Kidney (tissue), 14 donors: ENCODE results near the gene TMEM238L. TPM values are rescaled to one million over a fixed set of nuclear protein-coding genes. Genes with fewer than 3 reads are reported as not detected.

Source experiments
- DNase-seq, 5 donors: peaks; one replicate each; pipeline ENCODE4 v3.0.0-alpha.2; 2013 to 2020
- FAIRE-seq: peaks from 2 replicates; lab custom pipeline; 2012; peaks lifted over from hg19 to GRCh38; lab: Jason Lieb, UNC
- H3K27ac ChIP-seq, 2 donors: one replicate each; pipeline ENCODE4 v1.7.0; 2013; ENCODE audit warnings: low read depth in 2 of 2, low read length in 2 of 2, inconsistent platforms in 1 of 2
- H3K27me3 ChIP-seq: one replicate; pipeline ENCODE4 v1.7.1; 2013; ENCODE audit warnings: low read length, inconsistent platforms; ENCODE audit not compliant: control insufficient read depth, insufficient read depth
- H3K36me3 ChIP-seq, 3 donors: one replicate each; pipeline versions ENCODE4 v1.7.0 to v1.7.1; 2013; ENCODE audit warnings: low read length in 3 of 3, control low read depth in 1 of 3, inconsistent platforms in 1 of 3; ENCODE audit not compliant: insufficient read depth in 3 of 3, control insufficient read depth in 2 of 3
- H3K4me1 ChIP-seq, 3 donors: one replicate each; pipeline versions ENCODE4 v1.7.0 to v1.7.1; 2013; ENCODE audit warnings: low read length in 3 of 3, inconsistent platforms in 1 of 3, low read depth in 1 of 3; ENCODE audit not compliant: control insufficient read depth in 2 of 3, insufficient read depth in 2 of 3
- H3K4me3 ChIP-seq, 3 donors: one replicate each; pipeline versions ENCODE4 v1.7.0 to v1.8.1; 2013; ENCODE audit warnings: low read length in 3 of 3, control low read depth in 1 of 3, inconsistent platforms in 1 of 3
- H3K9ac ChIP-seq, 3 donors: one replicate each; pipeline versions ENCODE4 v1.7.0 to v1.7.1; 2013; ENCODE audit warnings: low read length in 3 of 3, control low read depth in 1 of 3, inconsistent platforms in 1 of 3
- H3K9me3 ChIP-seq, 3 donors: one replicate each; pipeline versions ENCODE4 v1.7.0 to v1.7.1; 2013; ENCODE audit warnings: low read length in 3 of 3, control low read depth in 1 of 3, inconsistent platforms in 1 of 3; ENCODE audit not compliant: control insufficient read depth in 2 of 3, insufficient read depth in 1 of 3
- intact Hi-C: fragments of 100-400 bp; cut with DNase I; formaldehyde crosslinking; loops from one replicate; pipeline ENCODE4 v1.11.1; 2022
- polyA plus RNA-seq: library from polyadenylated mRNA; stranded (reverse); fragments of 350-450 nt; fragmentation: Illumina TruSeq; extraction: RNeasy Lipid Tissue Mini Kit (QIAGEN cat#74804); gene quantifications from one replicate; pipeline ENCODE4 v1.2.3, GENCODE V29; 2014; ENCODE audit warnings: low read depth, low replicate concordance; ENCODE audit not compliant: insufficient read depth
- total RNA-seq: library from RNA; stranded (reverse); fragmentation: NEBNext Ultra II Directional; extraction: Animal tissue kit (Norgen Biotek cat#: 25700); gene quantifications from one replicate; pipeline ENCODE4 v1.2.1, GENCODE V29; 2021
- TF ChIP-seq, protein P1 (sequence below): IDR thresholded peaks from 3 replicates; pipeline ENCODE4 v1.5.1; 2012; ENCODE audit warnings: mild to moderate bottlenecking, moderate library complexity, borderline replicate concordance; ENCODE audit not compliant: insufficient read depth; ENCODE audit errors: extremely low read depth
- donor health status: control.
- donor health status: control.
- donor health status: control.
- donor health status: control.
- donor health status: control.
- donor health status: DM: yes; HTN: yes; CAD: no.
- donor health status: Normal renal cell carcinoma (clear cell type).

Gene TMEM238L
- total and polyA plus RNA-seq, 2 donors from 2014 or later = 0.47 to 3.2 TPM

DNA sequence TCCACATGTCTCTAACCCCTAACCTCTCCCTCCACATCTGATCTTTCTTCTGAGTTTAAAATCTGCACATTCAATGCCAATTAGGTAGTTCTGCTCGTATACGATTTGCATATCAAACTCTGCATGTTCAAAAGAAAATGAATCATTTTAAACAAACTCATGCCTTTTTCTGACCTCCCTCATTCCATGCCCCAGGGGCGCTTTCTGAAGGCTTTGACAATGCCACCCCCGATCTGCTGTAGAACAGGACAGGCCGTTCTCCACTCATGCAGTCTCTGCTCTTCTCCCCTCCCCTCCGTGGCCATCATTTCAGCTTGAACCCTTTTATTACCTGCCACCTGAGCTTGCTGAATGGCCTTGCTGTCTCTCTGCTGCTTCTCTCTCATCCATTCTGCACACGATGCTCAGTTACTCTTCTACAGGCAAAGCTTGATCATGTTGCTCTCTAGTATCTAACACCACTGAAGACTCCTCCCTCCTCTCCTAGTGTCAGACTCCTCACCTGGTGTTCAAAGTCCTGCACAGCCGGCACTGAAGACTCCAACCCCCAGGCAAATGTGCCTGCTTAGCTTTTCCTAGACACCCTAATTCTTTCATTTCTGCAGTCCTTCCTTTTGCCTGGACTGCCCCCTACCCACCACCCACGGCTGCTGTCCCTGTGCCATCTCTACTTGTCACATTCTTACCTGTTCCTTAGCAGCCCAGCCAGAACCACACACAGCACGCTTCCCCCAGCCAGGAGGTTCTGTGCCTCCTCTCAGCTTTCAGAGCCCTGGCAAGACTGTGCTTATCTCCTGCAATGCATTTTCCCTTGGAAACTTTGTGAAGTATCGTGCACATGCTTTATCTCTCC, 6.2 kb downstream of the TMEM238L start:
- H3K36me3 ChIP-seq = no peaks in the 10 kb centered on the region
- no peaks in the 10 kb centered on the region for H3K27me3 ChIP-seq
- peaks cover 0 to 18% (median 13%) of the 10 kb centered on the region in 3 donors for H3K4me1 ChIP-seq
- H3K4me3 ChIP-seq = peak overlapping the region in 2 of 3 donors; percentile 2 to 12
- H3K27ac ChIP-seq = peak overlapping the region; percentile 44 to 80
- H3K9ac ChIP-seq = peak overlapping the region in 1 of 3 donors; percentile 12
- H3K9me3 ChIP-seq = no peaks in the 10 kb centered on the region
- TF ChIP-seq, protein P1, sequence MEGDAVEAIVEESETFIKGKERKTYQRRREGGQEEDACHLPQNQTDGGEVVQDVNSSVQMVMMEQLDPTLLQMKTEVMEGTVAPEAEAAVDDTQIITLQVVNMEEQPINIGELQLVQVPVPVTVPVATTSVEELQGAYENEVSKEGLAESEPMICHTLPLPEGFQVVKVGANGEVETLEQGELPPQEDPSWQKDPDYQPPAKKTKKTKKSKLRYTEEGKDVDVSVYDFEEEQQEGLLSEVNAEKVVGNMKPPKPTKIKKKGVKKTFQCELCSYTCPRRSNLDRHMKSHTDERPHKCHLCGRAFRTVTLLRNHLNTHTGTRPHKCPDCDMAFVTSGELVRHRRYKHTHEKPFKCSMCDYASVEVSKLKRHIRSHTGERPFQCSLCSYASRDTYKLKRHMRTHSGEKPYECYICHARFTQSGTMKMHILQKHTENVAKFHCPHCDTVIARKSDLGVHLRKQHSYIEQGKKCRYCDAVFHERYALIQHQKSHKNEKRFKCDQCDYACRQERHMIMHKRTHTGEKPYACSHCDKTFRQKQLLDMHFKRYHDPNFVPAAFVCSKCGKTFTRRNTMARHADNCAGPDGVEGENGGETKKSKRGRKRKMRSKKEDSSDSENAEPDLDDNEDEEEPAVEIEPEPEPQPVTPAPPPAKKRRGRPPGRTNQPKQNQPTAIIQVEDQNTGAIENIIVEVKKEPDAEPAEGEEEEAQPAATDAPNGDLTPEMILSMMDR = no peak
- intact Hi-C loops = no loop called here
- FAIRE-seq (no peak), DNase-seq (peak in 1 of 5 donors; percentile 14)

- Histone ChIP-seq H3K9ac (no peak overlapping the region), H3K27me3 (no peaks in the 10 kb centered on the region), H3K4me1 (peaks cover 0 to 17% (median 13%) of the 10 kb centered on the region in 3 donors), H3K9me3 (no peaks in the 10 kb centered on the region), H3K36me3 (no peaks in the 10 kb centered on the region), H3K4me3 (no peak overlapping the region), H3K27ac (no peak overlapping the region)
- no peak for FAIRE-seq
- DNase-seq = peak in 2 of 5 donors; percentile 48 to 63
- TF ChIP-seq, protein P1 = no peak
- intact Hi-C loops = no loop called here
Measured at GRCh38 chr17:10793816-10794215, 10.1 kb downstream of the TMEM238L start.

GRCh38 chr17:10793256-10793655, 10.6 kb downstream of the TMEM238L start:
- Histone ChIP-seq H3K27me3 (no peaks in the 10 kb centered on the region), H3K27ac (no peak overlapping the region), H3K4me1 (peaks cover 0 to 12% (median 9%) of the 10 kb centered on the region in 3 donors), H3K9ac (no peak overlapping the region), H3K9me3 (no peaks in the 10 kb centered on the region), H3K4me3 (no peak overlapping the region), H3K36me3 (no peaks in the 10 kb centered on the region)
- FAIRE-seq (no peak), DNase-seq (no peak)
- intact Hi-C loops = no loop called here
- TF ChIP-seq, protein P1 = no peak
